Measurements from ENCODE around the gene FYN. TPM values are rescaled to one million over a fixed set of nuclear protein-coding genes. Genes with fewer than 3 reads are reported as not detected.

Gene FYN
- total and polyA plus RNA-seq, 2 of the 8 experiments (the other 6 are each of a cell fraction or from before 2014, with no cell fraction given) = 46.8 to 97.2 TPM

DNA sequence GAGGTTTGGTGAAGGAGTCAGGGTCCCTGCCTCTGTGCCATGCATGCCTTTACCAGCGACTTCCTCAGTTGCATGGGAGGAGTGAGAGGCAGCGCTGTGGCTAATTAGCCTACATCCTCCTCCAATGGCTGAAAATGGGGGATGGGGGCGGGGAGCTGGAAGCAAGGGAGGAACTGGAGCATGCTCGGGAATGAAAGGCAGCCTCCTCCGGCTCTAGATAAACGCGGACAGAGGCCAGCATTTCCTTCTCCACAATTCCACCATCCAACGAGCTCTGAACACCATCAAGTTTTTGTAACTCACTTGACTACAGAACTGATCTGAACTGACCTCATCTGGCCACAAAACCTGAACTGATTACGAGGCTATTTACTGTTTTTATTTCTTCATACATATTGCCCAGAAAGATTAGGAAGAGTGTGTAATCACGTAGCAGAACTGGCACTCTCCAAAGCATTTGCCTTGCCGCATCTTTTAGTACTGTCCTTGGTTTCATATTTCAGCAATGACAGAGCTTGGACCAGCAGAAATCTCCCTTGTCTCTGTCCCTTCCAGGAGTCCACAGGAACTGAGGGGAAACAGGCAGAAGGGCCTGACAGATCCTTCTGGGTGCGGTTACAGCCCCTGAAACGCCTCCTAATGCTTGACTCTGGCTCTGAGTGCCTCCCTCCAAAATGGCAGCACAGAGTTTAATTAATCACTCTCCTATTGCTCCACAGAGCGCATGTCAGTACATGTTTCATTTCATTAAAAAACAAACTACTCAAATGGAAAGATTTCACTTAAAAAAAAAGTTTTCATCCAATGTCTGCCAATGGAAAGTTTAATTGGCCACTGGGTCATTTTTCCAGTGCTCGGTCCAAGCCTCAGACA lies 209.3 kb downstream of the FYN start (continued):
- TF ChIP-seq NRF1 (IDR thresholded peaks at IDR 0.05; ENCODE audit: low read depth, low read length) = peak; percentile 12; the same call in 1 of the 2 replicates
